Activated CD4-positive, alpha-beta T cell treated with anti-CD3 and anti-CD28 coated beads, Interleukin-2, Interleukin-4, amounts not matched to agents 100 ng/mL and 50 ng/mL, durations not matched to agents 16 hours and 8 hours (primary cell): ENCODE measurements around the gene GNB3.

Experiments
- DNase-seq: peaks from one replicate; pipeline ENCODE4 v3.0.0-alpha.2; 2020; ENCODE audit warnings: low spot score

Gene GNB3

GRCh38 chr12:6837370-6838060 is 3.2 kb upstream of the GNB3 start:
- DNase-seq = no peak

- DNase-seq = no peak
These were observed 1.9 kb upstream of the GNB3 start for GRCh38 chr12:6838854-6839253.

- no peak for DNase-seq
These were observed 1.1 kb upstream of the GNB3 start for GRCh38 chr12:6839482-6840201.

- DNase-seq = no peak
These were observed 395 bp upstream of the GNB3 start for GRCh38 chr12:6840330-6840729.

- no peak for DNase-seq
These were observed 1.4 kb downstream of the GNB3 start for GRCh38 chr12:6842075-6842474.

- no peak for DNase-seq
These were observed 2.6 kb downstream of the GNB3 start for GRCh38 chr12:6843118-6843902.

- no peak for DNase-seq
These were observed 4.7 kb downstream of the GNB3 start for GRCh38 chr12:6845395-6845794.

- DNase-seq = no peak
These were observed 5.7 kb downstream of the GNB3 start for GRCh38 chr12:6846316-6846869.

- DNase-seq = no peak
These were observed 7.0 kb downstream of the GNB3 start for GRCh38 chr12:6847676-6848075.

- no peak for DNase-seq
These were observed 8.7 kb downstream of the GNB3 start for GRCh38 chr12:6849427-6849826.

- DNase-seq = no peak
These were observed 9.3 kb downstream of the GNB3 start for GRCh38 chr12:6849976-6850560.

- no peak for DNase-seq
These were observed 10.0 kb downstream of the GNB3 start for GRCh38 chr12:6850796-6851152.

- DNase-seq = peak; percentile 98
These were observed 10.6 kb downstream of the GNB3 start, which contains the start of gene CDCA3 for GRCh38 chr12:6851153-6851920. Gene CDCA3, minus strand, starts transcription at chr12:6851286. Its CDS starts 334 bp downstream, at chr12:6850952.

- DNase-seq = peak; percentile 99
These were observed 11.4 kb downstream of the GNB3 start, which contains the start of gene USP5 for GRCh38 chr12:6851921-6852650. Gene USP5, plus strand, starts transcription at chr12:6852150. Its CDS starts 30 bp downstream, at chr12:6852180.

GRCh38 chr12:6852651-6853354 is 12.1 kb downstream of the GNB3 start:
- DNase-seq = peak; percentile 77

GRCh38 chr12:6853626-6854025 is 12.9 kb downstream of the GNB3 start:
- no peak for DNase-seq

- no peak for DNase-seq
These were observed 13.3 kb downstream of the GNB3 start for GRCh38 chr12:6854036-6854435.

GRCh38 chr12:6855322-6855721 is 14.6 kb downstream of the GNB3 start:
- DNase-seq = no peak

- no peak for DNase-seq
These were observed 18.1 kb downstream of the GNB3 start for GRCh38 chr12:6858799-6859198.

GRCh38 chr12:6860116-6860515 is 19.4 kb downstream of the GNB3 start:
- DNase-seq = no peak
